ENCODE measurements around the gene ZNF746. TPM values are rescaled to one million over a fixed set of nuclear protein-coding genes. Genes with fewer than 3 reads are reported as not detected.

The ZNF746 gene
- total and polyA plus RNA-seq, 2 donors (not counting 1 experiment from before 2014, with no cell fraction given): 5.9 to 21.5 TPM

DNA sequence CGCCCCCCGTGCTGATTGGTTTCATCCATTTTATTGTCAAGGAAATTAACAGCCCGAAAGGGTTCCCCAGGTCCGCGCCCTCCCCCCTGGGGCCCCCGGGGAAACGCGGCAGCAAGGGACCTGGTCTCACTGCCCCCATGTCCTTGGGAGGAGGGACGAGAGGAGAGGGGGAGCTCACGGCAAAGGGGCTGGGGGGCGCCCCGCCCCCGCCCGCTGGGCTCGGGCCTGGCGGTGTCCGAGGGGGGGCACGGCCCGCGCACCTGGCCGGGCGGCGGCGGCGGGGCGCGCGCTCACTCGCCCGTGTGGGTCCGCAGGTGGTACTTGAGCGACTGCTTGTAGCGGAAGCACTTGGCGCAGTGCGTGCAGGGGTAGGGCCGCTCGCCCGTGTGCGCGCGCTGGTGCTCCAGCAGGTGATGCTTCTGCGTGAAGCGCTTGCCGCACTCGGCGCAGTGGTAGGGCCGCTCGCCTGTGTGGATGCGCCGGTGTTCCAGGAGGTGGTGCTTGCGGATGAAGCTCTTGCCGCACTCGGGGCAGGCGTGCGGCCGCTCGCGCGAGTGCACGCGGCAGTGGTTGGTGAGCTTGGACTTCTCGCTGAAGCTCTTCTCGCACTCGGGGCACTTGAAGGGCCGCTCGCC, 66.0 kb downstream of the ZNF746 start:
- Histone ChIP-seq H3K4me2 (ENCODE audit: extremely low read depth, insufficient read depth, low read length) (no peak overlapping the region), H2AFZ (ENCODE audit: low read length) (no peak overlapping the region), H3K27ac (ENCODE audit: insufficient read depth, low read length) (no peak overlapping the region), H3K4me3 (replicated peaks in 1 of 4; ENCODE audit: control extremely low read depth in 1 of 4, insufficient read depth in 1 of 4, low read depth in 3 of 4, low read length in 4 of 4) (no peak overlapping the region), H3K79me2 (ENCODE audit: control insufficient read depth, insufficient read depth, low read length) (no peaks in the 10 kb centered on the region), H4K20me1 (ENCODE audit: control insufficient read depth, extremely low read depth, insufficient read depth, low read length) (no peaks in the 10 kb centered on the region), H3K27me3 (ENCODE audit: control insufficient read depth, insufficient read depth, low read length) (no peaks in the 10 kb centered on the region), H3K9me3 (ENCODE audit: control insufficient read depth, insufficient read depth, low read depth, low read length) (no peaks in the 10 kb centered on the region), H3K36me3 (ENCODE audit: control insufficient read depth, insufficient read depth, low read length) (peaks cover 9% of the 10 kb centered on the region), H3K4me1 (ENCODE audit: control insufficient read depth, extremely low read depth, insufficient read depth, low read length) (no peaks in the 10 kb centered on the region), H3K9ac (ENCODE audit: insufficient read depth, low read length) (no peak overlapping the region)
- no peak for DNase-seq (ENCODE audit: low read depth in 2 of 2)
- TF ChIP-seq CTCF (conservative IDR thresholded peaks at IDR 0.05 in 1 of 2, IDR thresholded peaks at IDR 0.05 in 1 of 2; ENCODE audit: low read depth in 1 of 2, low read length in 2 of 2) (no peak), EZH2 (IDR thresholded peaks at IDR 0.05; ENCODE audit: low read length, missing control alignments) (no peak)

DNA sequence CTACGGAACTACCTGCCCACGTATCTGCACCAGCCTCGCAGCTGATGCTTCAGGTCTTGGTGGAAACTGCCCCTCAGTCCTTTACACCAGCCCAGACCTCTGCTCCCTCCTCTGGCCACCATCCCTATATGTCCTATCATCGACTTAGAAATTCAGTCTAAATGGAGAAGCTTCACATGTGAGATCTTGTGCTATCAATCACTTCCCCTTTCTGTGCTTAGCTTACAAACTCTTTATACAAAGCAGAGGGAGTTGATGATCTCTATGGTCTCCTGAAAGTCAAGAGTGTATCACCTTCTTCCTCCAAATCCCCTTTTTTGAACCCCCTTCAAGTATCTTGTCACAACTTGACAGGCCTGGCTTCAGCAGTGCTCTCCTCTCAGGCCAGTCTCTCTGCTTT, 67.4 kb downstream of the ZNF746 start:
- H3K9me3 ChIP-seq (ENCODE audit: control insufficient read depth, insufficient read depth, low read depth, low read length): no peaks in the 10 kb centered on the region
- no peaks in the 10 kb centered on the region for H4K20me1 ChIP-seq (ENCODE audit: control insufficient read depth, extremely low read depth, insufficient read depth, low read length)
- H3K4me2 ChIP-seq (ENCODE audit: extremely low read depth, insufficient read depth, low read length): no peak overlapping the region
- no peak for DNase-seq (ENCODE audit: low read depth in 2 of 2)
- H3K9ac ChIP-seq (ENCODE audit: insufficient read depth, low read length): no peak overlapping the region
- no peaks in the 10 kb centered on the region for H3K4me1 ChIP-seq (ENCODE audit: control insufficient read depth, extremely low read depth, insufficient read depth, low read length)
- H3K27ac ChIP-seq (ENCODE audit: insufficient read depth, low read length): no peak overlapping the region
- TF ChIP-seq CTCF (conservative IDR thresholded peaks at IDR 0.05 in 1 of 2, IDR thresholded peaks at IDR 0.05 in 1 of 2; ENCODE audit: low read depth in 1 of 2, low read length in 2 of 2) (no peak), EZH2 (IDR thresholded peaks at IDR 0.05; ENCODE audit: low read length, missing control alignments) (no peak)
- H3K36me3 ChIP-seq (ENCODE audit: control insufficient read depth, insufficient read depth, low read length): peaks cover 9% of the 10 kb centered on the region
- no peaks in the 10 kb centered on the region for H3K79me2 ChIP-seq (ENCODE audit: control insufficient read depth, insufficient read depth, low read length)
- H3K4me3 ChIP-seq (replicated peaks in 1 of 4; ENCODE audit: control extremely low read depth in 1 of 4, insufficient read depth in 1 of 4, low read depth in 3 of 4, low read length in 4 of 4): no peak overlapping the region
- H3K27me3 ChIP-seq (ENCODE audit: control insufficient read depth, insufficient read depth, low read length): no peaks in the 10 kb centered on the region
- no peak overlapping the region for H2AFZ ChIP-seq (ENCODE audit: low read length)

- TF ChIP-seq CTCF (conservative IDR thresholded peaks at IDR 0.05 in 1 of 2, IDR thresholded peaks at IDR 0.05 in 1 of 2; ENCODE audit: low read depth in 1 of 2, low read length in 2 of 2) (no peak), EZH2 (IDR thresholded peaks at IDR 0.05; ENCODE audit: low read length, missing control alignments) (no peak)
- no peak overlapping the region for H3K4me3 ChIP-seq (replicated peaks in 1 of 4; ENCODE audit: control extremely low read depth in 1 of 4, insufficient read depth in 1 of 4, low read depth in 3 of 4, low read length in 4 of 4)
- H3K4me1 ChIP-seq (ENCODE audit: control insufficient read depth, extremely low read depth, insufficient read depth, low read length): no peaks in the 10 kb centered on the region
- DNase-seq (ENCODE audit: low read depth in 2 of 2): no peak
- no peak overlapping the region for H3K4me2 ChIP-seq (ENCODE audit: extremely low read depth, insufficient read depth, low read length)
- H3K9me3 ChIP-seq (ENCODE audit: control insufficient read depth, insufficient read depth, low read depth, low read length): no peaks in the 10 kb centered on the region
- no peaks in the 10 kb centered on the region for H4K20me1 ChIP-seq (ENCODE audit: control insufficient read depth, extremely low read depth, insufficient read depth, low read length)
- no peak overlapping the region for H2AFZ ChIP-seq (ENCODE audit: low read length)
- no peaks in the 10 kb centered on the region for H3K27me3 ChIP-seq (ENCODE audit: control insufficient read depth, insufficient read depth, low read length)
- no peak overlapping the region for H3K27ac ChIP-seq (ENCODE audit: insufficient read depth, low read length)
- no peak overlapping the region for H3K9ac ChIP-seq (ENCODE audit: insufficient read depth, low read length)
- H3K36me3 ChIP-seq (ENCODE audit: control insufficient read depth, insufficient read depth, low read length): peaks cover 9% of the 10 kb centered on the region
- H3K79me2 ChIP-seq (ENCODE audit: control insufficient read depth, insufficient read depth, low read length): no peaks in the 10 kb centered on the region
Observed at GRCh38 chr7:149427893-149428292, 69.7 kb downstream of the ZNF746 start.
